T-helper 2 cell treated with Interferon-gamma antibody and Interleukin-4, amounts not matched to agents 100 ng/mL and 5 ng/mL, for 36 hours (primary cell): ENCODE measurements around the gene SLC6A2. TPM values are rescaled to one million over a fixed set of nuclear protein-coding genes. Genes with fewer than 3 reads are reported as not detected.

Source experiments
- intact Hi-C: fragments of 100-400 bp; cut with micrococcal nuclease; formaldehyde crosslinking; loops from one replicate; pipeline ENCODE4 v1.15.1; 2023
- total RNA-seq: library from RNA; stranded (reverse); gene quantifications from 2 replicates; pipeline ENCODE4 v1.2.3, GENCODE V29; 2022

The SLC6A2 gene
- total RNA-seq, 1 donor from 2014 or later = not detected

DNA sequence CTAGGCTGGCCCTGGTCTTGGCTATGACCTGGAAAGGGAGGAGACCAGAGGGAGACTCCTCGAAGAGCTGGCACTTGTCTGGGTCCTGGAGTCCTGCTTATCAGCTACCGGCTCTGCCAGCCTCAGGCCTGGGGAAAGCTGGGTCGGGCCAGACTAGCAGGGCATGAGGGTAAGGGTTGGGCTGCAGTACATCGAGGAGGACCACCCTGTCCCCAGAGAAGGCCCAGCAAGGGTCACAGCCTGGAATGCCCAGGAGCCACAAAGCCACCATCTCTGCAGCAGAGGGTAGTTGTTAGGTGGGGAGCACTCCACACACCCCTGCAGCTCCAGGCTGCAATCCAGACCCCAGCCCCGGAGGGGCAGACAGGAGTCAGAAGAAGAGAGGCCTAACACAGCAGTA is 54.0 kb downstream of the SLC6A2 start:
- intact Hi-C loops = loop anchor here (5.0 kb wide), 1 partner anchor 608 kb away; no protein-coding TSS in a partner anchor

GRCh38 chr16:55710466-55710865 is 54.7 kb downstream of the SLC6A2 start:
- intact Hi-C loops = loop anchor here (5.0 kb wide), 1 partner anchor 607 kb away; no protein-coding TSS in a partner anchor

DNA sequence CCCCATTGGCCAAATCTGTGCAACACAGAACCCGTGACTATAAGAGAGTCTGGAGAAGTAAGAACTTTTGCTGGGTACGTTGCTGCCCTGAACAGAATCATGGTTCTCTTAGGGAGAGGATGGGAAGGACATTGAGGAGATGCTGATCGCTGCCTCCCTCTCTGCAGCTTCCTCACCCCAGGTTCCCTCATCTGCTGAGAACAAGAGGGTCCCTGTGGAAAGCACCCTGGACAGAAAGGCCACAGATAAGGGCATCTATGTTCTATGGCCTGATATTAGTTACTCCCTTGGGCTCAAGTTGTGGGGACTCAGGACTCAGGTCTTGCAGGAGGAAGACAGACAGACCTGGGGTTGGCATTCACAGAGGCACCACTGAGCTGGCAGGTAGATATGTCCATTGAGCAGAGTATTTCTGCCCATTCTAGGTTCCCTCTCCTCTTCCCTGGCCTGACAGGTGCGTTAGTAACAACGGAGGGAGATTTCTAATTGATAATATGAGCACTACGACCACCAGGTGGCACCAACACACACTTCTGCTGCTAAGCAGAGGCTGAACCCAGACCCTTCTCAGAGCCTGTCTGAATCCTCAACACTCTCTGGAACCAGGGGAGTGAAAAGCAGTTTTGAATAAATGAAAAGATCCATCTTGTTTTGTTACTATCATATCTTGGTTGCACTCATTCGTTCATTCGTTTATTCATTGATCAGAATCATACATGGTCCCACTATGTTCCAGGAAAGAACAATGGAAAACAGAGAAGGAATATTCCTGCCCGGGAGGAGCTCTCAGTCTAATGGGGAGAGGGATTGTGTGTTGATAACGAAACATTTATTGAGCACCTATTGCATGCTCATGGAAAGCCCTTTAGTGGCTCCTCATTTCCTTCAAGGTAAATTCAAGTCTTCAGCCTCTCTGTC is 56.4 kb downstream of the SLC6A2 start:
- intact Hi-C loops = loop anchor here (1.0 to 5.0 kb wide), 2 partner anchors 130 to 605 kb away; no protein-coding TSS in a partner anchor

DNA sequence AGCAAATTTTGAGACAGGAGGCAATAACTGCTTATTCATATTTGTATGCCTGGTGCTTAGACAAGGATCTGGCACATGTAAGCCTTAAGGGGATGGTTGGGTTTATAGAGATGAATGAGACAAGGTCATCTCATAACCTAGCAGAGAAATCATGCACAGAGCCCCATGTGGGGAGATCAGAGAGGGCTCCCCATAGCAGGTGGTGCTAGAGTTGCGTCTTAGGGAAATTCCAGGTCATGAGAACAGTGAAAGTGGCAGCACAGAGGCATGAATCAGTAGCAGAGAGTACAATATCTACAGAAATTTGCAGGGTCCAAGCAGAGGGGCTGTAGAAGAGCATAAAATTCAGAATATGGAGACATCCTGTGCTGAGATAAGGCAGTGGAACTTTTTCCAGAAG is 57.3 kb downstream of the SLC6A2 start:
- intact Hi-C loops = loop anchor here (5.0 kb wide), 1 partner anchor 604 kb away; no protein-coding TSS in a partner anchor

- intact Hi-C loops = no loop called here
These were observed 61.5 kb downstream of the SLC6A2 start for GRCh38 chr16:55717326-55717725.

DNA sequence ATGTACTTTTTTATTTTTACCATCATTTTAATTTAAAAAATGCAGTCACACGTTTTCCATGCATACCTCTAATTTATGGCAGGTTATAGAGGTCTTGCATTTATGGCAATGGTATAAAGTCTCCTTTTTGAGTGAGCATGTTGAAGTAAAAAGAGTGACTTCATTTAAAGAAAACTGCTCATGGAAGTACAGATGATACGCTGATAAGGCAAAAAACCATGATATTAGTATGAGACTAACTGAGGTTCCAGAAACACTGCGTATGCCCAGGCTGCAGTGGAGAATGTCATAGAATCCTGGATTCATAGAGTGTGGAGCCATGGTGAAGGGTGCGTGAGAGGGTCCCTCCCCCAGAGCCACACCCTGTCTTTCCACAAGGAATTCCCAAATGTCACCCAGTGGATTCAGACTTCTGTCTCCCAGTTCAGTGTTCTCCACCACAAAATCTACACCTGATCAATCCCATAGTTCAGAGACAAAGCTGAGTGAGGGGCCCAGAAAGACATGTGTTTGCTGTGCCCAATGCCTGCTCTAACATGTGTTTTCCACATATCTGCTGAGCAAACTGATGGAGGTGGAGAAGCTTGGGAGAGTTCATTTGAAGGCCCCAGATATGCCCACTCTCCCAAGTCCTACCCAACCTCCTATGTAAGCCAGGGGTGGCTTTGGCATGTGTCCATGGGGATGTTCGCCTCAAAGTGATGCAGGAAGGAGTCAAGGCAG is 69.4 kb downstream of the SLC6A2 start:
- intact Hi-C loops = no loop called here

DNA sequence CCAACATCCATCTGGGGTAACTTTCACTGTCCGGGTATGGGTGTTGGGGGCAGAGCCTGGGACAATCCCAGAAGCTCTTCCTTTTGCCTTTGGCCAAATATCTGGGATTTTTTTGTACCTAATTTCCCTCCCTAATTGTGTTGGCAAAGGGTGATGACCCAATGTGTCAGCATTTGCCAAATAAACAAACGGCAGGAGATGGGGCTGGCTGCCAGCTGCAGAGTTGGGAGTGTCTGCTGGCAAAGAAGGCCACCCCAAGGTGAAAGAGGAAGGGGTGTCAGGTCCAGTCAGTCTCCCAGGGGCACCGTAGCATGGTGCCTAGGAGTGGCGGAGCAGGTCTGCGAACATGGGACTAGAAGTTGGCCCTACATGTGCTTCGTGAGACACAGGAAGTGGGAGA is 73.0 kb downstream of the SLC6A2 start:
- intact Hi-C loops = no loop called here

DNA sequence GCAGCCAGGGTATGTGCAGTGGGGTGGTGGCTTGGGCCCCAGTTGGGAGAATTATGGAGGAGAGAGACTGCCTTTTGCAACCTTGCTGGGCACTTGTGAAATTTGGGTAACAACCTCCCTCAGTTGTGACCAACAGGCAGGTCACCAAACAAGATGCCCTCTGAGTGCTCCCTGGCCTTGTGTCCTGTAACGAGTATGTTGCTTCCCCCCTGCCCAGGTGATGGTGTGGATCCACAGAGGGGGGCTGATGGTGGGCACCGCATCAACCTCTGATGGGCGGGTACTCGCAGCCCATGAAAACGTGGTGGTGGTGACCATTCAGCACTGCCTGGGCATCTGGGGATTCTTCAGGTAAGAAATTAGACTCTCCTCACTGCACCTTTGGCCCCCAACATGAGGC is 74.3 kb downstream of the SLC6A2 start:
- intact Hi-C loops = no loop called here

DNA sequence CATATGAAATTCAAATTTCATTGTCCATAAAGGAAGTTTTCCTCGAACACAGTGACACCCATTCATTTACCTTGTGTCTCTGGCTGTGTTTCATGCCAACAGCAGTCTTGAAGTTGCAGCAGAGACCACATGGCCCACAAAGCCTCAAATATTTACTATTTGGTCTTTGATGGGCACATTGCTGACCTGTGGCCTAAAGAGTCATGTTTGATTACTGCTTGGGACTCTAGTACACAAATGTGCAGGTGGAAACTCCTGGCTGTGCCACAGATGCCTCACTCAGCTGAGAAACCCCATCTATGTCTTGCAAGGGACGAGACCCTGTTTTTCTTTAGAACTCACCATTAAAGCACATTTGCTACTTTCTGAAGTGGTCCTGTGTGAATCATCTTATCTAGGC is 76.7 kb downstream of the SLC6A2 start:
- intact Hi-C loops = no loop called here

DNA sequence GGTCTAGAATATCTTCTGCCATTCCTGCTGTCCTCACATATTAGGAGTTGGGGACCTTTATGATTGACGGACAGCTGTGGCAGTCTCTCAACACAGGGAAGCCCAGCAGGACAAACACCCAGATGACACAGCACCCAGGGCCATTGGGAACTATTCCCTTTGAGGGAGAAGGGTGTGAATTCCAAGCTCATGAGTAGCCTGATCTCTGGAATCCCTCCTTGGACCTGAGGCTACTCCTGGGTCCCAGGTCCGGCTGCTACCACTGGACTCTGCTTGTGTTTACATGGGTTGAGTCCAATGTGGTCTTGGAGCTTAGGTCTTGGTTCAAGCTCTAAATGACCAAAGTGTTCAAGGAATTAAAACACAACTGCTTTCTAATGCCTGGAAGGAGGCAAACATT is 78.9 kb downstream of the SLC6A2 start:
- intact Hi-C loops = no loop called here

GRCh38 chr16:55735120-55735781 is 79.5 kb downstream of the SLC6A2 start:
- intact Hi-C loops = no loop called here

DNA sequence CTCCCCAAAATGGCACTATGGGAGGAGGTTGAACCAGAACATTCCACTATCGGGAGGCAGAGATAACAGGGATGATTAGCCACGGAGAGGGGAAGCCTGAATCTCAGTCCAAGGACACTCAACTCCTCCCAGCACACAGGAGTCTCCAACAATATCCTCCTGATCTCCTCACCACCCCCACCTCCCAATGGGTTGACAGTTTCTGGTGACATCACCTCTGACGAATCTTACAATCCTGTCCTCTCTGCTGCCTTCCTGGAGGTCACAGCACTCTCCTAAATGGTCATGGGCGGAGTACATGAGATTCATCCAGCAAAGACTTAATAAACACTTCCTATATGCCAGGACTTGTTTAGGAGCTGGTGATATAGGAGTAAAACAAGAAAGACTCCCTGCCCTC is 80.9 kb downstream of the SLC6A2 start:
- intact Hi-C loops = no loop called here

GRCh38 chr16:55737318-55737717 is 81.5 kb downstream of the SLC6A2 start:
- intact Hi-C loops = no loop called here

DNA sequence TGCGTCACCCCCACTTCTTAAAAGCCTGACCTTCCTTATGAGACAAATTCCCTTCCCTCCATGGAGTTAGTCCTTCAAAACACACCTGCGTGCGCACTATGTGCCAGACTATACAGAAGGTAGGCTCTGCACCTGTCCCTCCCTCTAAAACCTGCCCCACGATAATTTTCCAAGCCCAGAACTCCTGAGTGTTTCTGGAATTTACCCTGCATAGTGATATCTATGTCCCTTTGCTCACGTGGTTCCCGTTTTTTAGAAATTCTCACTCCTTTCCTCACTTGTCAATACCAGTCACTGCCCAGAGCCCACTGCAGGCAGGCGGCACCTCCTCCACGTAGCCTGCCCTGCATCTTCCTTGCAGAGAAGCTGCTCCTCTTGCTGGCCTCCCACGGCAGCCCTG is 82.2 kb downstream of the SLC6A2 start:
- intact Hi-C loops = no loop called here

DNA sequence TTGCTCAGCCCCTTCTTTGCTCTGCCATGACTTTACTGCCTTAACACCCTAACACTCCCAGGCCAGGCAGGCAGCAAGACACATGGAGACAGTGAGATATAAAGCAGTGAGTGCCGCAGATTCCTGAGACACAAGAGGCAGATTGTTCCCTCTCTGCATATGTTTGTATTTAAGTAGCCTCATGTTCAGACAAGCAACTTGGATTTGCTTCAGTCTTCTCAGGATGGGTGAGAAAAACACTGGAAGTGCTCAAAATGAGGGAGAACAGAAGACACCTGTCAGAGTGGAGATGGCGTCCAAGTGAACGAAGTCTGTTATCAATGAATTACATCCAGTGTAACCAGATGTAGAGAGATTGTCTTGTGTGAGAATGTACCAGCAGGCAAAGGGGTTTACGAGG is 90.3 kb downstream of the SLC6A2 start:
- intact Hi-C loops = no loop called here

DNA sequence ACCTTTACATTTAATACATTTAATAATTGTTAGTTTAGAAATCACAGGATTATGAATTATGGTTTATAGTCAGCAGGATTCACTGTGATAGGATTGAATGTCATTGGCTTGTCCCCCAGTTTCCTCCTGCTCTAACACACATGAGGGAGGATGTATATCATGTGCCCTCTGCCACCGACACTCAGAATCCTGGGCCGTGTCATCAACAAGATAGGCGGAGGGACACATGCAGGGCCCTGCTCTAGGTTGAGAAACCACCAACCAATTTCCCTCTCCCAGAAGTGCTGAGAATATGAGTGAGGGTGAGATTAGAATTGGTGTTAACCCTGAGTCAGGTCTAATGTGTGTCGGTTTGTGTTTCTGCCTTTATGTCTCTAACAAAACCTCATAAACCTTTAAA is 92.0 kb downstream of the SLC6A2 start:
- intact Hi-C loops = no loop called here

- intact Hi-C loops = loop anchor here (5.0 kb wide), 1 partner anchor 440 kb away; the partner anchor contains the start of gene GNAO1
These were observed 96.8 kb downstream of the SLC6A2 start for GRCh38 chr16:55752465-55753144.

GRCh38 chr16:55753145-55753631 is 97.4 kb downstream of the SLC6A2 start:
- intact Hi-C loops = loop anchor here (5.0 kb wide), 1 partner anchor 439 kb away; the partner anchor contains the start of gene GNAO1
